KMS-11 (cell line): ENCODE measurements around the gene CLTRN.
A peak's percentile ranks its signal among the peaks of the same experiment; 100 is the strongest.

Experiments
- H2AFZ ChIP-seq: fragments of 200-600 bp; sonication (generic); 2 replicates; pipeline ENCODE4 v1.6.1; 2016; ENCODE audit warnings: antibody characterized with exemption, mixed run types, low read depth
- H3K27ac ChIP-seq: fragments of 200-600 bp; sonication (generic); 2 replicates; pipeline ENCODE4 v1.6.1; 2016; ENCODE audit warnings: mild to moderate bottlenecking, mixed run types
- H3K27me3 ChIP-seq: fragments of 200-600 bp; sonication (generic); 2 replicates; pipeline ENCODE4 v1.6.1; 2017; ENCODE audit warnings: mild to moderate bottlenecking, low read depth, mixed run types, moderate library complexity; ENCODE audit not compliant: insufficient read depth
- H3K36me3 ChIP-seq: fragments of 200-600 bp; sonication (generic); 2 replicates; pipeline ENCODE4 v1.6.1; 2017; ENCODE audit warnings: mild to moderate bottlenecking, mixed run types; ENCODE audit not compliant: insufficient read depth
- H3K4me1 ChIP-seq: fragments of 200-600 bp; sonication (generic); 2 replicates; pipeline ENCODE4 v1.6.1; 2016; ENCODE audit warnings: mild to moderate bottlenecking, low read depth, mixed run types; ENCODE audit not compliant: poor library complexity, severe bottlenecking
- H3K4me2 ChIP-seq: fragments of 200-600 bp; sonication (generic); 2 replicates; pipeline ENCODE4 v1.7.0; 2016; ENCODE audit warnings: mild to moderate bottlenecking, mixed run types
- H3K4me3 ChIP-seq: fragments of 200-600 bp; sonication (generic); IDR thresholded peaks from 2 replicates; pipeline ENCODE4 v1.6.1; 2017; ENCODE audit warnings: low read depth, low read length, mixed read lengths; ENCODE audit not compliant: insufficient read depth
- H3K79me2 ChIP-seq: fragments of 200-600 bp; sonication (generic); 2 replicates; pipeline ENCODE4 v1.6.1; 2016; ENCODE audit warnings: low read depth, mixed run types; ENCODE audit not compliant: insufficient read depth
- H3K9ac ChIP-seq: fragments of 200-600 bp; sonication (generic); 2 replicates; pipeline ENCODE4 v1.6.1; 2016; ENCODE audit warnings: mild to moderate bottlenecking, mixed run types
- H4K20me1 ChIP-seq: fragments of 200-600 bp; sonication (generic); 2 replicates; pipeline ENCODE4 v1.6.1; 2016; ENCODE audit warnings: mild to moderate bottlenecking, mixed run types; ENCODE audit not compliant: insufficient read depth
- CTCF ChIP-seq: fragments of 200-600 bp; sonication (generic); conservative IDR thresholded peaks from 2 replicates; pipeline ENCODE4 v1.6.1; 2017; ENCODE audit warnings: low read depth, mild to moderate bottlenecking, antibody characterized with exemption, low read length, moderate library complexity, mixed read lengths

Gene CLTRN

GRCh38 chrX:15675490-15675921 lies 10.9 kb upstream of the CLTRN start:
- Histone ChIP-seq H3K4me3 (no peak overlapping the region), H3K9ac (peak overlapping the region; percentile 81; the same call in 1 of the 2 replicates), H2AFZ (peak overlapping the region; percentile 92), H4K20me1 (no peaks in the 10 kb centered on the region), H3K4me2 (peak overlapping the region; percentile 67; the same call in 1 of the 2 replicates), H3K79me2 (peaks cover 25% of the 10 kb centered on the region), H3K27ac (peak overlapping the region; percentile 71), H3K4me1 (peaks cover 33% of the 10 kb centered on the region), H3K27me3 (no peaks in the 10 kb centered on the region), H3K36me3 (no peaks in the 10 kb centered on the region)
- TF ChIP-seq CTCF = no peak

- peak overlapping the region; percentile 71 for H3K27ac ChIP-seq
These were observed 10.4 kb upstream of the CLTRN start for GRCh38 chrX:15674841-15675489.

GRCh38 chrX:15674514-15674840 lies 9.9 kb upstream of the CLTRN start:
- no peak for TF ChIP-seq CTCF
- Histone ChIP-seq H3K9ac (peak overlapping the region; percentile 81), H3K4me1 (peaks cover 22% of the 10 kb centered on the region), H3K27me3 (no peaks in the 10 kb centered on the region), H3K79me2 (peaks cover 25% of the 10 kb centered on the region), H3K36me3 (no peaks in the 10 kb centered on the region), H3K4me3 (no peak overlapping the region), H4K20me1 (no peaks in the 10 kb centered on the region), H3K27ac (peak overlapping the region; percentile 71), H3K4me2 (peak overlapping the region; percentile 82), H2AFZ (peak overlapping the region; percentile 92)

More at GRCh38 chrX:15674841-15675489, 10.4 kb upstream of the CLTRN start:
- no peak for TF ChIP-seq CTCF
- Histone ChIP-seq H3K9ac (peak overlapping the region; percentile 81), H3K4me1 (peaks cover 27% of the 10 kb centered on the region), H3K27me3 (no peaks in the 10 kb centered on the region), H4K20me1 (no peaks in the 10 kb centered on the region), H3K4me3 (no peak overlapping the region), H3K36me3 (no peaks in the 10 kb centered on the region), H3K79me2 (peaks cover 25% of the 10 kb centered on the region), H2AFZ (peak overlapping the region; percentile 92), H3K4me2 (peak overlapping the region; percentile 82; the same call in 1 of the 2 replicates)

GRCh38 chrX:15673970-15674369 lies 9.4 kb upstream of the CLTRN start:
- Histone ChIP-seq H3K27ac (peak overlapping the region; percentile 71), H3K4me1 (peaks cover 17% of the 10 kb centered on the region), H3K4me3 (no peak overlapping the region), H2AFZ (peak overlapping the region; percentile 92), H3K9ac (peak overlapping the region; percentile 81; the same call in 1 of the 2 replicates), H3K4me2 (peak overlapping the region; percentile 82), H4K20me1 (no peaks in the 10 kb centered on the region), H3K36me3 (no peaks in the 10 kb centered on the region), H3K27me3 (no peaks in the 10 kb centered on the region), H3K79me2 (peaks cover 25% of the 10 kb centered on the region)
- no peak for TF ChIP-seq CTCF
